CD4-positive, CD25-positive, alpha-beta regulatory T cell (primary cell): ENCODE results near the gene MOB2. TPM values are rescaled to one million over a fixed set of nuclear protein-coding genes. Genes with fewer than 3 reads are reported as not detected.

Experiments
- ATAC-seq, 2 donors: fragments of 150-1000 bp; cut with Tn5 transposase; one replicate each; pipeline ENCODE4 v1.10.0; 2021; ENCODE audit warnings: low read depth in 2 of 2, moderate number of reproducible peaks in 2 of 2, moderate library complexity in 1 of 2
- DNase-seq, 3 donors: peaks; one replicate each; pipeline versions ENCODE4 v3.0.0 to v3.0.0-alpha.2; 2012 to 2022; ENCODE audit warnings: mixed read lengths in 1 of 3
- H3K27ac ChIP-seq: one replicate; pipeline ENCODE4 v1.7.0; 2013; ENCODE audit warnings: mild to moderate bottlenecking, low read length; ENCODE audit not compliant: insufficient read depth, poor library complexity, severe bottlenecking
- H3K27me3 ChIP-seq: one replicate; pipeline ENCODE4 v1.7.0; 2013; ENCODE audit warnings: low read length; ENCODE audit not compliant: control insufficient read depth, insufficient read depth
- H3K36me3 ChIP-seq: one replicate; pipeline ENCODE4 v1.7.0; 2013; ENCODE audit warnings: mild to moderate bottlenecking, low read length, moderate library complexity; ENCODE audit not compliant: control insufficient read depth, insufficient read depth
- H3K4me1 ChIP-seq: 2 replicates; pipeline ENCODE4 v1.7.0; 2013; ENCODE audit warnings: mild to moderate bottlenecking, low read length; ENCODE audit not compliant: insufficient read depth, control insufficient read depth, poor library complexity, severe bottlenecking
- H3K4me3 ChIP-seq: one replicate; pipeline ENCODE4 v1.7.0; 2013; ENCODE audit warnings: low read depth, mild to moderate bottlenecking, low read length, moderate library complexity
- H3K9me3 ChIP-seq, 2 experiments: 1 replicate in 1 of 2; 2 replicates in 1 of 2; pipeline ENCODE4 v1.7.0; 2013; ENCODE audit warnings: low read length in 2 of 2, mild to moderate bottlenecking in 1 of 2, moderate library complexity in 1 of 2; ENCODE audit not compliant: control insufficient read depth in 2 of 2
- H3K27ac Mint-ChIP-seq, 3 donors: one replicate each; pipeline ENCODE4 v1.8.0; 2020 to 2022; ENCODE audit warnings: mild to moderate bottlenecking in 3 of 3, mixed read lengths in 3 of 3, moderate library complexity in 2 of 3
- H3K27me3 Mint-ChIP-seq: one replicate; pipeline ENCODE4 v1.8.0; 2022; ENCODE audit warnings: mild to moderate bottlenecking, mixed read lengths
- H3K36me3 Mint-ChIP-seq: one replicate; pipeline ENCODE4 v1.8.0; 2020; ENCODE audit warnings: mixed read lengths
- H3K4me1 Mint-ChIP-seq, 4 donors: one replicate each; pipeline ENCODE4 v1.8.0; 2020 to 2022; ENCODE audit warnings: mixed read lengths in 4 of 4, mild to moderate bottlenecking in 1 of 4
- H3K4me3 Mint-ChIP-seq, 4 donors: one replicate each; pipeline ENCODE4 v1.8.0; 2020 to 2022; ENCODE audit warnings: mild to moderate bottlenecking in 4 of 4, mixed read lengths in 4 of 4, moderate library complexity in 3 of 4
- H3K9me3 Mint-ChIP-seq, 7 donors: one replicate each; pipeline ENCODE4 v1.8.0; 2020 to 2022; ENCODE audit warnings: mixed read lengths in 7 of 7, mild to moderate bottlenecking in 3 of 7, moderate library complexity in 2 of 7
- polyA plus RNA-seq, 4 donors: library from polyadenylated mRNA; unstranded; fragments of 300-500 nt; fragmentation: Illumina TruSeq; gene quantifications; one replicate each; pipeline ENCODE4 v1.2.3, GENCODE V29; 2021
- total RNA-seq: library from RNA; stranded (reverse); gene quantifications from one replicate; pipeline ENCODE4 v1.2.3, GENCODE V29; 2022

Gene MOB2
- total and polyA plus RNA-seq, 5 donors from 2014 or later: 55.7 to 87.8 (median 69.0) TPM

DNA sequence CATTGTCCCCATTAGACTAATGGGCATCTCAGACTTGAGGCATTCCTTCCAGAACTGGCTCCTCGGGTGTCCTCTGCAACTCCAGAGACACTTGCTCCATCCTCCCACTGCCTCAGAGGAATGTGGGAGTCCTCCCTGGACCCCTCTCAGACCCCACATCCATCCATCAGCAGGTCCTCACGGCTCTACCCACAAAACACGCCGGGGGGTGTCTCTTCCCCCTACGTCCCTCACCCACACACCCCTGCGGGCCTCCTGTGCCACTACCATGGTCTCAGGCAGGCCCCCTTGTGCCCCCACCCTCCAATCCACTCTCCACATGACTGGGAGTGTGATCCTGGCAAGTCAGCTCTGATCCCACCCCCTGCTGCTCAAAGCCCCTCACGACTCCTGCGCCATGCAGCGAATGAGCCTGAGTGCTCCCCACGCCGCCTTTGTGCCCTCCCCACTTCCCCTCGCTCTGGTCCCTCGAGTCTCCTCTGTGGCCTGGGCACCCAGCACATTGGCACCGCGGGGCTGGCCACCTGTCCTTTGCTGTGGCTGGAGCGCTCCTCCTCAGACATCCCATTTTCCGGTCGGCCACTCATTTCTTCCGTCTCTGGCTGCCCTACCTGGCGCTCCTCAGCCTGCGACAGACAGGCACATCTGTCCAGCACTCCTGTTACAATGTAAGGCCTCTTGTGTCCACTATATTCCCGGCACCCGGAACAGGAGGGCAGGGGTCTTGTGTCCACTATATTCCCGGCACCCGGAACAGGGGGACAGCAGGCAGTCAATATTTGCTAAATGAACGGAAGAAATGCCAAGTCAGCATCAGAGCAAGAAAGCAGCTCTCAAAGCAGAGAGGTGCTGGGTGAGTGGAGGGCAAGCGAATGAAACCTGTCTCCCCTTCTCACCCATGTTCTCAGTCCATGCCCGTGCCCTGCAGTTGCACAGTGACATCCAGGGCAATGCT lies 14.2 kb upstream of the MOB2 start:
- Mint-ChIP-seq H3K4me3 (peak overlapping the region in 2 of 4 donors; percentile 19 to 66), H3K27ac (no peak overlapping the region), H3K36me3 (peaks cover 40% of the 10 kb centered on the region), H3K4me1 (peaks cover 26 to 58% (median 39%) of the 10 kb centered on the region in 4 donors), H3K9me3 (no peaks in the 10 kb centered on the region), H3K27me3 (no peaks in the 10 kb centered on the region)
- Histone ChIP-seq H3K36me3 (peaks cover 7% of the 10 kb centered on the region), H3K9me3 (no peaks in the 10 kb centered on the region), H3K27me3 (no peaks in the 10 kb centered on the region), H3K4me1 (peaks cover 13% of the 10 kb centered on the region), H3K27ac (no peak overlapping the region), H3K4me3 (no peak overlapping the region)
- DNase-seq (no peak), ATAC-seq (no peak)

DNA sequence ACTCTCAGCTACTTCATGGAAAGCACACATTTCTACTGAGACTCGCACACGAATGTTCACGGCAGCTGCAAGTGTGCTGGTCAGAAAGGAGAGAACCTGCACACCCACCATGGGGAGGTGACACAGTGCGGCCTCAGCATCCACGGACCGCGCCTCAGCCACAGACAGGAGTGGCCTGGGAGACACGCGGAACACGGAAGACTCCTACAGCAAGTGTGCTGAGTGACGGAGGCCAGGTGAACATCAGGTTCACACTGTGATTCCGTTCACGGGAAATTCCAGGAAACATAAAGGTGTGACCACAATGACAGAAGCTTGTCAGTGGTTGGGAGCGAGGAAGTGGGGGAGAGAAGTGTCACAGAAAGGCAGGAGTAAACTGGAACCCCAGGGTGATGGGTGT lies 13.3 kb upstream of the MOB2 start:
- no peaks in the 10 kb centered on the region for H3K9me3 Mint-ChIP-seq
- Histone ChIP-seq H3K27ac (no peak overlapping the region), H3K36me3 (peaks cover 7% of the 10 kb centered on the region), H3K4me1 (peaks cover 13% of the 10 kb centered on the region), H3K27me3 (no peaks in the 10 kb centered on the region), H3K4me3 (no peak overlapping the region), H3K9me3 (no peaks in the 10 kb centered on the region)
- DNase-seq (no peak), ATAC-seq (no peak)
- H3K4me1 Mint-ChIP-seq: peaks cover 29 to 60% (median 39%) of the 10 kb centered on the region in 4 donors
- no peak overlapping the region for H3K27ac Mint-ChIP-seq
- H3K36me3 Mint-ChIP-seq: peaks cover 42% of the 10 kb centered on the region
- H3K27me3 Mint-ChIP-seq: no peaks in the 10 kb centered on the region
- H3K4me3 Mint-ChIP-seq: no peak overlapping the region

DNA sequence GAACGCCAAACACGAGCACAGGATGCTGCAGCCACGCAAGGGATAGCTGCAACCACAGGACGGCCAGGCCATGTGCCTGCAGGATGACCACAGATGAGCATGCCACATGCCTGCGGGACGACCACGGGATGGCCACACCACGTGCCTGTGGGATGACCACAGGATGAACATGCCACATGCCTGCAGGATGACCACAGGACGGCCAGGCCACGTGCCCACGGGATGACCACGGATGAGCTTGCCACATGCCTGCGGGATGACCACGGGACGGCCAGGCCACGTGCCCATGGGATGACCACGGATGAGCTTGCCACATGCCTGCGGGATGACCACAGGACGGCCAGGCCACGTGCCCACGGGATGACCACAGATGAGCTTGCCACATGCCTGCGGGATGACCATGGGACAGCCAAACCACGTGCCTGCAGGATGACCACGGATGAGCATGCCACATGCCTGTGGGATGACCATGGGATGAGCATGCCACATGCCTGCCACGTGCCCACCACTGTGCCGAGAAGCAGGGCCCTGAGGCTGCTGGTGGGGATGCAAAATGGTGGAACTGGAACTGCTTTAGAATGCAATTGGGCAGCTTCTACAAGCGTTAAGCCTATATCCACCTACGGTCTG lies 12.8 kb upstream of the MOB2 start:
- peaks cover 13% of the 10 kb centered on the region for H3K4me1 ChIP-seq
- H3K4me3 Mint-ChIP-seq: no peak overlapping the region
- no peak overlapping the region for H3K27ac Mint-ChIP-seq
- ATAC-seq (no peak), DNase-seq (no peak)
- H3K36me3 Mint-ChIP-seq: peaks cover 42% of the 10 kb centered on the region
- no peaks in the 10 kb centered on the region for H3K9me3 Mint-ChIP-seq
- peaks cover 29 to 65% (median 42%) of the 10 kb centered on the region in 4 donors for H3K4me1 Mint-ChIP-seq
- peaks cover 7% of the 10 kb centered on the region for H3K36me3 ChIP-seq
- no peaks in the 10 kb centered on the region for H3K9me3 ChIP-seq
- no peak overlapping the region for H3K27ac ChIP-seq
- H3K27me3 ChIP-seq: no peaks in the 10 kb centered on the region
- H3K4me3 ChIP-seq: no peak overlapping the region
- no peaks in the 10 kb centered on the region for H3K27me3 Mint-ChIP-seq

DNA sequence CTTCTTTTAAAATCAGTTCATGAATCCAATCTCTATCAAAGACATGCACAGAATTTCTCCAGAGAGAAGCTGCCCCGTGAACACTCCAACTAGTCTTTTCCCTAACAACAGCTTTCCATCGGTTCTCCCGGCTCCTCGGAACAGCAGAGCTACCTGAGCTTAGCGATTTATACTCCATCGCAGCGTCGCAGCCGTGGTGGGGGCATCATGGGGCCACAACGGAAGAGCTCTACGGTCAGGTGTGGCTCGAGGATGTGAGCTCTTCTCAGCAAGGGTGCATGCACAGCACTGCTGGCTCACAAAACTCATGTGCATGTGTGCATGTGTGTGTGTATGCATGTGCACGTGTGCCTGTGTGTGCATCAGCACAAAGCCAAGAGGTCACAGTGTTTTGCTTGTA lies 11.7 kb upstream of the MOB2 start:
- no peaks in the 10 kb centered on the region for H3K9me3 Mint-ChIP-seq
- peaks cover 7% of the 10 kb centered on the region for H3K36me3 ChIP-seq
- no peak overlapping the region for H3K27ac ChIP-seq
- peak overlapping the region in 2 of 3 donors; percentile 40 to 67 for H3K27ac Mint-ChIP-seq
- no peak for DNase-seq
- H3K4me3 Mint-ChIP-seq: peak overlapping the region in 1 of 4 donors; percentile 7
- no peak overlapping the region for H3K4me3 ChIP-seq
- peaks cover 13% of the 10 kb centered on the region for H3K4me1 ChIP-seq
- H3K4me1 Mint-ChIP-seq: peaks cover 36 to 70% (median 51%) of the 10 kb centered on the region in 4 donors
- no peaks in the 10 kb centered on the region for H3K27me3 ChIP-seq
- H3K9me3 ChIP-seq: no peaks in the 10 kb centered on the region
- H3K27me3 Mint-ChIP-seq: no peaks in the 10 kb centered on the region
- no peak for ATAC-seq
- peaks cover 42% of the 10 kb centered on the region for H3K36me3 Mint-ChIP-seq

DNA sequence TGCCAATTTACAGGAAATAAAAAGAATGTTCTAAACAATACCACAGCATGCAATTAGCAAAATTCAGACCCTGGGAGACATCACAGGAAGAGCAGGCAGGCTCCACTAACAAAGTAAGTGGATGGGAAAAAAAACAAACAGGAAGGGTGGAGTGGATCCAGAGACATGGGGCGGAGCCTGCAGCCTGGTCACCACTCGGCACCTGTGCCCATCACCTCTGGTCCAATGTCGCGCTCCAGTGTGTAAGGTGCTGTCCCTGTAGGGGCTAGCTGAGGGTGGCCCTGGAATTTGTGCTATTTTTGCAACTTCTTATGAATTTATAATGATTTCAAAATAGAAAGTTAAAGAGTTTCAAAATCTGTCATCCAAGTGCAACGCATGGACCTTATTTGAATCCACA lies 11.0 kb upstream of the MOB2 start:
- Histone ChIP-seq H3K9me3 (no peaks in the 10 kb centered on the region), H3K27ac (no peak overlapping the region), H3K4me1 (peaks cover 13% of the 10 kb centered on the region), H3K36me3 (peaks cover 7% of the 10 kb centered on the region), H3K27me3 (no peaks in the 10 kb centered on the region), H3K4me3 (no peak overlapping the region)
- ATAC-seq (no peak), DNase-seq (no peak)
- Mint-ChIP-seq H3K36me3 (peaks cover 42% of the 10 kb centered on the region), H3K4me1 (peaks cover 36 to 71% (median 53%) of the 10 kb centered on the region in 4 donors), H3K27me3 (no peaks in the 10 kb centered on the region), H3K4me3 (peak overlapping the region in 2 of 4 donors; percentile 7 to 40), H3K9me3 (no peaks in the 10 kb centered on the region), H3K27ac (peak overlapping the region in 2 of 3 donors; percentile 23 to 40)

DNA sequence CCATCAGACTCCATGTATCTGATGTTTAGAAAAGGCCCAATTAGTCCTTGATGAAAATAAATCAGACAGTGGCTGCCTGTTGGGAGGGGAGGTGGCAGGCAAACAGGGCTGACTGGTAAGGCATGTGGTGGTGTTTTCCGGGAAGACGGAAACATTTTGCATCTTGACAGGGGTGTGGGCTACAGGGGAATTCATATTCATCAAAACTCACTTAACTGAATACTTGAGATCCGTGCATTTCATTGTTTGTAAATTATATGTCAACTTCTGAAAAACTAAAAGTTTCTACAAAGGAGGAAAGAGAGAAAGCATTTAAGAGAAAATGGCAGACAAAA lies 10.1 kb upstream of the MOB2 start:
- H3K27ac Mint-ChIP-seq: peak overlapping the region in 2 of 3 donors; percentile 13 to 33

DNA sequence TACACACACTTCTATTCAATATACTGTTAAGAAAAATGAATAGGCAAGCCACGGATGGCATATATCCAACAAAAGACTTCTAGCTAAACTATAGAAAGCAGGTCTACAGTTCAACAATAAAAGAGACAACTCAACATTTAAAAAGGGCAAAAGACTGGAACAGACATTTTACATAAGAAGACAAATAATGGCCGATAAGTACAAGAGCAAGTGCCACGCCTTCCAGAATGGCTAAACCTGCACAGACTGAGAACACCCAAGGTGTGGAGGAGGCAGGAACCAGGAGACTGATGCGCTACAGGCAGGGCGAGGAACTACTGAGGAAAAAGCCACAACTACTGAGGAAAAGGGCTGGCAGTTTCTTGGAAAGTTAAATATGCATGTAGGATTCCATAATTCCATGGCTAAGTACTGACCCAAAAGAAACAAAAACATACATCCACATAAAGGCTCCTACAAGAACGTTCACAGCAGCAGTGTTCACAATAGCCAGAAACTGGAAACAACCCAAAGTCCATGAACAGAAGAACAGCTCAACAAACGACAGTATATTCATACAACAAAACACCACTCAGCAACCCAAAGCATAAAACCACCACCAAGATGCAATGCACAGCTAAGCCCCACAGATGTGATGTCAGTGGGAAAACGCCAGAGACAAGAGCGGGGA lies 9.6 kb upstream of the MOB2 start:
- no peaks in the 10 kb centered on the region for H3K9me3 ChIP-seq
- Mint-ChIP-seq H3K36me3 (peaks cover 38% of the 10 kb centered on the region), H3K4me1 (peaks cover 36 to 73% (median 50%) of the 10 kb centered on the region in 4 donors), H3K9me3 (no peaks in the 10 kb centered on the region), H3K27ac (peak overlapping the region in 2 of 3 donors; percentile 13 to 33), H3K27me3 (no peaks in the 10 kb centered on the region), H3K4me3 (peak overlapping the region in 2 of 4 donors; percentile 11 to 28)
- H3K4me1 ChIP-seq: peaks cover 13% of the 10 kb centered on the region
- H3K36me3 ChIP-seq: peaks cover 7% of the 10 kb centered on the region
- no peak overlapping the region for H3K4me3 ChIP-seq
- no peak overlapping the region for H3K27ac ChIP-seq
- no peaks in the 10 kb centered on the region for H3K27me3 ChIP-seq
- DNase-seq: no peak
- no peak for ATAC-seq

More for the DNA sequence above, 10.1 kb upstream of the MOB2 start:
- DNase-seq (no peak), ATAC-seq (no peak)
- Histone ChIP-seq H3K4me3 (no peak overlapping the region), H3K9me3 (no peaks in the 10 kb centered on the region), H3K4me1 (peaks cover 13% of the 10 kb centered on the region), H3K27ac (no peak overlapping the region), H3K27me3 (no peaks in the 10 kb centered on the region), H3K36me3 (peaks cover 7% of the 10 kb centered on the region)
- Mint-ChIP-seq H3K36me3 (peaks cover 40% of the 10 kb centered on the region), H3K4me3 (peak overlapping the region in 2 of 4 donors; percentile 11 to 28), H3K4me1 (peaks cover 36 to 74% (median 52%) of the 10 kb centered on the region in 4 donors), H3K27me3 (no peaks in the 10 kb centered on the region), H3K9me3 (no peaks in the 10 kb centered on the region)
